NOMO-1 treated with DMSO at 0.1 percent for 48 hours (cell line): Measurements from ENCODE around the gene OR2L13.
"Not testable (repeated sequence)": the region's sequence is repeated elsewhere in the genome, so short reads cannot be mapped to it uniquely, and the experiment has no call there.

Experiments
- DNase-seq: peaks from one replicate; lab custom pipeline; 2025; ENCODE audit not compliant: unreplicated experiment; lab: John Stamatoyannopoulos, UW

The OR2L13 gene, protein sequence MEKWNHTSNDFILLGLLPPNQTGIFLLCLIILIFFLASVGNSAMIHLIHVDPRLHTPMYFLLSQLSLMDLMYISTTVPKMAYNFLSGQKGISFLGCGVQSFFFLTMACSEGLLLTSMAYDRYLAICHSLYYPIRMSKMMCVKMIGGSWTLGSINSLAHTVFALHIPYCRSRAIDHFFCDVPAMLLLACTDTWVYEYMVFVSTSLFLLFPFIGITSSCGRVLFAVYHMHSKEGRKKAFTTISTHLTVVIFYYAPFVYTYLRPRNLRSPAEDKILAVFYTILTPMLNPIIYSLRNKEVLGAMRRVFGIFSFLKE

DNA sequence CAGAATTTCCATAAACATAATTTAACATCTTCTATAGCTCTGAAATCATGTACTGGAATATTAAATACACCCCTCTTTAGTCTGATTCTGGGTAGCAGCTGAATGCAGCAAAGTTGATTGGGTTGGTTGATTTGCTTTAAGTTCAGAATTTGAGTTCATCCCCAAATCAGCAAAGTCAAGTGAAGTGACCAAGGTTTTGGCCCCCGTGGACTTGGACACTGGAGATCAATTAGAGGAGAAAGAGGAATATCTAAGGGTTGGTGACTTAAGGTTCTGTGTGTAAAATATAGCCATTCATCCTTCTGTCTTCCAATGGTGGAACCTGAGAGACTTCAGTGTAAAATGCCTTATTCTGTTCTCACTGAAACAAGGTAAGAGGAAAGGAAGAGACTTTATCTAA lies at the start of gene OR2L13:
Gene OR2L13 (plus strand): TSS at position 301 of the 400 bp plus-strand sequence. CDS start 4,192 bp downstream, outside the sequence.
- DNase-seq = no peak

DNA sequence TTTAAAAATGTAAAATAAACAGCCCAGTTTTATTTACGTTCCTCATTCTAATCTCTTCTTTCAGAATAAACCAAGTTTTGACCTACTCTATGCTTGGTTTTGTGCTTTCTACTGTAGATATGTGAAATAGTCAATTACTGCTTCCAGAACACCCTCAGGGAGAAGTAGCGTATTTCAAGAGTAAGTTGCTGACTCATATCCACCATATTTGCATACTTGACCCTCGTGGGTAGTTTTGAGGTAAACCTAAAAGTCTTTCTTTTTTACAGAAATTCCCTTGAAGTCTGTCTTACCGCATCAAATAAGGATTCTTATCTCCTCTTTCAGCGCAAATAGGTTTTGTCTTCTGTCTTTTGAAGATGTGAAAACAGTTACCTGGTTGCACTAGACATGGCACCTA lies 49.8 kb upstream of the OR2L13 start:
- no peak for DNase-seq

DNA sequence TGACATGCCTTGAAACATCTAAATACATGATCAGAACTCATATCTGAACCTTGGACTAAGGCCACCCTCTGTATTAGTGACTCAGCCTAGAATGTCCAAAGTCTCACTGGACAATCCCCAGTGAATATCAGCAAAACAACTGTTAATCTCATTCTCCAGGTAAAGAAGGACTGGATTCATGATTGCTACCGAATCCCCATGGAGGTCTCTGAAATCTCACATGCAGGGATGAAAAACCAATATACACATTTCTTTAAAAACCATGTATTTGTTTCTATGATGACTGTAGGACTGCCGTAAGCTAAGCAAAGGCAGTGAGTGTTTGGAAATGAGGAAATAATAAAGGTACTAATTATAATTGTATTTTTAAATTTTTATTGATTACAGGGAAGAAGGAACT lies 48.4 kb upstream of the OR2L13 start, which contains the start of gene OR2L3:
Gene OR2L3 (plus strand): TSS at position 301 of the 400 bp plus-strand sequence. CDS start 13,846 bp downstream, outside the sequence.
- DNase-seq = no peak

DNA sequence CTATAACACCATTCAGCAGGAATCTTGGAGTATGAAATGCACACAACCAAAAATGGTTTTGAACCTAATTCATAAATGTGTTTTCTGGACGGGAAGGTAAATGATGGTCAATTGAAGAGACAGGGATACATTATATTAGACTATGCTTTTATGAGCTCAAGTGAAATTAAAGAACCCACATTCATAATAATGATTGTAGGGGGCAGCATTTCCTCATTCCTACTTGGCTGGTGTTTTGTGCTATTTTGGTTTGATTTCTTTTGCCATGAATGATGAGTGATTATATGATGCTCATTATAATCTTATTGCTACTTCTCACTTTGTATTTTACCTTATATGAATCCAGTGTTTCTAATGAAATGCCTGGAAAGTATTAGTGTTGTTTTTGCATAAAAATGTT lies 48.0 kb upstream of the OR2L13 start:
- no peak for DNase-seq

DNA sequence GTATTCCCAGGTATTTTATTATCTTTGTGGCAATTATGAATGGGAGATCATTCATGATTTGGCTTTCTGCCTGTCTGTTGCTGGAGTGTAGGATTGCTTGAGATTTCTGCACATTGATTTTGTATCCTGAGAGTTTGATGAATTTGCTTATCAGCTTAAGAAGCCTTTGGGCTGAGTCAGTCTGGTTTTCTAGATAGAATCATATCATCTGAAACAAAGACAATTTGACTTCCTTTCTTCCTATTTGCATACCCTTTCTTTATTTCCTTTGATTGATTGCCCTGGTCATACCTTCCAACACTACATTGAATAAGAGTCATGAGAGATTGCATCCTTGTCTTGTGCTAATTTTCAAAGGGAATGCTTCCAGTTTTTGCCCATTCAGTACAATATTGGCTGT lies 40.3 kb upstream of the OR2L13 start:
- no peak for DNase-seq

DNA sequence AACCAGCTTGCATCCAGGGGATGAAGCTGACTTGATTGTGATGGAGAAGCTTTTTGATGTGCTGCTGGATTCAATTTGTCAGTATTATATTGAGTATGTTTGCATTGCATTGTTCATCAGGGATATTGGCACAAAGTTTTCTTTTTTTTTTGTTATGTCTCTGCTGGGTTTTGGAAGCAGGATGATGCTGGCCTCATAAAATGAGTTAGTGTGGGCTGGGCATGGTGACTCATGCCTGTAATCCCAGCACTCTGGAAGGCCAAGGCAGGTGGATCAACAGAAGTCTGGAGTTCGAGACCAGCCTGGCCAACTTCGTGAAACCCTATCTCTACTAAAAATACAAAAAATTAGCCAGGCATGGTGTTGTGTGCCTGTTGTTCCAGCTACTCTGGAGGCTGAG lies 39.7 kb upstream of the OR2L13 start:
- no peak for DNase-seq

DNA sequence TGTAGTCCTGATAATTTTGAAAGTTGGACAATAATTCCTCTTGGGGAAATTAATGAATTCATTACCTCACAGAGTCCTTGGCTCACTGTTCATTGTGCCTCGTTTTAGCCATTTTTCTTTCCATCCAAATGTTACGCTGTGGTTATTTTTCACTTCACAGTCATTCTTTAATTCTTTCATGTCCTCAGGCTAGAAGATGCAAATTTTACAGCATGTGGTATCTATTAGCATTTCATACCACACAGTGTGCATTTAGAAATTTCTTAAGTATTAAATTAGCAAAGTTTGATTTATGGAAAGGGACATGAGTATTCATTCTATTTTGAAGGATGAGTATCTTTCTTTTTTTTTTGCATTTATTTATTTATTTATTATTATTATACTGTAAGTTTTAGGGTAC lies 29.9 kb upstream of the OR2L13 start:
- no peak for DNase-seq

DNA sequence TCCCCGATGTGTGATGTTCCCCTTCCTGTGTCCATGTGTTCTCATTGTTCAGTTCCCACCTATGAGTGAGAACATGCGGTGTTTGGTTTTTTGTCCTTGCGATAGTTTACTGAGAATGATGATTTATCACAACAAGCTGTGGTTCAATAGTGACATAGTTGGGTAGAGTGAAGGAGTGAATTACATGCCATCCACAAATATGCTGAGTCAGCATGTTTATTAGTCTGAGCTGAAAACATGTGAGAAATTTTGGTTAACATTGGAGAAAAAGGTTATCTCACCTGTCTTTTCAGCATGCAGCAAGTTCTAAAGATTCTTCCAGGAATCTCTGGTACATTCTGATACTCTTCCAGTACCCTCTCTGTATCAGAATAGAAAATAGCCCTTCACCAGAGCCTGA lies 29.4 kb upstream of the OR2L13 start:
- DNase-seq = no peak

DNA sequence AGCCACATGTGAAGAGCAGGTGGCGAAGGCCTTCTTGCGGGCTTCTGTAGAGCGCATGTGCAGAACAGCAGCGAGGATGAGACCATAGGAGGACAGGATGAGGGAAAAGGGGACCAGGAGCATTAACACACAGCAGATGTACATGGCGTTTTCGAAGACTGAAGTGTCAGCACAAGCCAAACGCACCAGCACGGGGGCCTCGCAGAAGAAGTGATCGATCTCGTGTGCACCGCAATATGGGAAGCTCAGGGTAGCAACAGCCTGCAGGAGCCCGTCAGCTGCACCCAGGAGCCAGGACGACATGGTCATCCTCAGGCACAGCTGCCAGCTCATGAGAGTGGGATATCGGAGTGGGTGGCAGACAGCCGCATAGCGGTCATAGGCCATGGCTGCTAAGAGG lies 11.1 kb upstream of the OR2L13 start:
- not testable (repeated sequence) for DNase-seq

DNA sequence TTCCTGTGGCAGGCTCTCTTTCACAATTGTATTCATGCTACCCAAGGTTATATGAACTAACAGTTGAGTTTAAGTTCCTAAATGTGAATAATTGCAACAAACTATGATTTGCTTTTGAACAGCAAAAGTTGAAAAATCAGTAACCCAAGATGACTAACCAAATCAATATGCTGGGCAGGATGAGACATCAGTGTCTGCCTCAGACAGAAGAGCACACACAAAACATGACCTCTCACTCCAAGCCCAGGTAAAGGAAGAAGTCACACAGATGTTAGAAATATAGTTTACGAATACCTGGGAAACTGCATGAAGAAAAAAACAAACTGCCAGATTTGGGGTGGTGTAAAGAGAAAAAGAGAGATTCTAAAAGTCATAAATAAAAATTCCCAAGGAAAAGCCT lies 3.5 kb downstream of the OR2L13 start:
- DNase-seq = no peak

DNA sequence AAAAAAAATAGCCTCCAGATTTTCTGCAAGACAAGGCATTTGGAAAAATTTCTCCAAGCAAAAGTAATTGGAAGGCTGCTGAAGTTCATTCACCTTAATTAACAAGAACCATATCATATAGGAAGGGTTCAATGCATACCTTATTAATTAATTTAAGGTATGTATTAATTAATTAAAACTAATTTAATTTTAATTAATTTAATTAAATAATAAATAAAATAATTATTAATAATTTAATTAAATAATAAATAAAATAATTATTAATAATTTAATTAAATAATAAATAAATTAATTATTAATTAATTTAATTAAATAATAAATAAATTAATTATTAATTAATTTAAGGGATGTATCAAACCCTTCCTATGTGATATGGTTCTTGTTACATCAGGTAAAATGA lies 7.9 kb downstream of the OR2L13 start:
- no peak for DNase-seq

DNA sequence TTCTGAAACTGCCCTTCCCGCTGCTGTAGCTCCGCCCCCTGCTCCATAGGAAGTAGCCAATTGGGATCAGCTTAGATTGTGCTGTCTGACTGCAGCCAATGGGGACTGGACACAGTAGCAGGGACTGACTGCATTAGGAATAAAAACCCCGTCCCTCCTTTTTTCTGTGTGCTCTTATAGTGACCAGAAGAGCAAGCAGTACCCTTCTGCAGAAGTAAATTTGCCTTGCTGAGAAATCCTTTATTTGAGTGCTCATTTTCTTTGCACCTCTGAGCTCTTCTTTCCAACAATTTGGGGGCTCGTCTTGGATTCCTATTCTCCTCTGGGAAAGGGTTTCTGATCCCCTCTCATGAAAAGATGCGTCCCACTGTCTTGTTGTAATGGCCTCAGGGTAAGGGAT lies 16.2 kb downstream of the OR2L13 start:
- no peak for DNase-seq

DNA sequence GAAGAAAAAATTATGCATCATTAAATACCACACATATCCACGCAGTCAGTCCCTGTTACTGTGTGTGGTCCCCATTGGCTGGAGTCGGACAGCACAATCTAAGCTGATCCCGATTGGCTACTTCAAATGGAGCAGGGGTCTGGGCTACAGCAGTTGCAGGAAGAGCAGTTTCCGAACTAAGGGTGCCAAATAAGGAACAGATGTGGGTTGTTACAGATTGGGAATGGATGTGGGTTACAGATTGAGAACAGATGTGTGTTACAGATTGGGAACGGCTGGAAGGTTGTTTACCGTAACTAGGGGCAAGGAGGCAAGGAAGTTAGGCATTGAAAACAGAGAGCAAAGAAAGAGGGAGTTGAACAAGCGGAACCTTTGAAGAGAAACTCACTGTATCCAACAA lies 19.9 kb downstream of the OR2L13 start:
- DNase-seq = no peak

DNA sequence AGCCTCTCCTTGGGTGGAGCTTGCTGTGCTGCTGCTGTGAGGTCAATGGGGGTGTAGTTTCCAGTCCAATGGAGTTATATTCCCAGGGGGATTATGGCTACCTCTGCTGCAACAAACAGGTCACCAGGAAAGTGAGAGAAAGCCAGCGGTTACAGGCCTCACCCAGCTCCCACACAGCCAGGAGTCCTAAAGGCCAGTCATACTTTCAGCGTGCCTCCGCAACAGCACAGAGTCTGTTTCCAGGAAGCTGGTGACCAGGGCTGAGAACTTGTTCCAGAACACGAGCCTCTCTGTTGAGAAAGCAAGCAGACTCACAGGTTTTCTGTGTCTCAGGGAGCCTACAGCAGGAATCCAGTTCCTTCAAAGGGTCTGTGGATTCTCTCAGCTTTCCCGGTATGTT lies 32.7 kb downstream of the OR2L13 start:
- no peak for DNase-seq

DNA sequence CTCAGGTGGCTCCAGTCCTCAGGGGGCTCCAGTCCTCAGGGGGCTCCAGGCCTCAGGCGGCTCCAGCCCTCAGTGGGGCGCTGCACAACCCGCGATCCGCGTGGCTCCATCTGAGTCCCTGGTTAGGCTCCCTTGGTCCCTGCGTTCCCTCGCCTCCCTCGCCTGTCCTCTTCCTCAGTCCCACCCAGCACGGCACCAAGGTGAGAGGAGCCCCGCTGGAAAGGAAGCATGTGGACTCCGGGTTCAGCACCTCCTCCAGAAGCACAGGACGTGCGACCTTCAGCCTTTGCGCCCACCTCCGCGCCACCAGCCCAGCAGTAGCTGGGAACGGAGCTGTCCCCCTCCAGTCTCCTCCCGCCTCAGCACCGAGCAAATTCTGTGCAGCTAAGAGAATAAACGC lies 41.8 kb downstream of the OR2L13 start:
- DNase-seq = no peak

DNA sequence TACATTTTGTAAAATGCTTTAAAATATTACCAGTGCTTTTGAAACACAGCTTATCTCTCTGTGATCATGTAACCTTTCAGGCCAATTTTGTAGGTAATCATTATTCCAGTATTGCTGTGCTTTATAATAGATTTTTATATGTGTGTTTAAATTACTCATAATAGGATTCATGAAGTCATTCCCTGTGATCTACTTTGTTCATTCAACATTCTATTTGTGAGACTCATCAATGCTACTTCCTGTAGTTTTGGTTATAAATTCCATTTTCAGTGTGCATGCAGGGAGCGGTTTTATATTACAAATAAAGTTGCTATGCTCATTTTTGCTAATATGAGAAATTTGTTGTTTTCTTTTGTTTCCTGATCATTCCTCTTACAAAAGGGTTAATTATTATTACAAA lies 45.9 kb downstream of the OR2L13 start:
- DNase-seq = no peak

DNA sequence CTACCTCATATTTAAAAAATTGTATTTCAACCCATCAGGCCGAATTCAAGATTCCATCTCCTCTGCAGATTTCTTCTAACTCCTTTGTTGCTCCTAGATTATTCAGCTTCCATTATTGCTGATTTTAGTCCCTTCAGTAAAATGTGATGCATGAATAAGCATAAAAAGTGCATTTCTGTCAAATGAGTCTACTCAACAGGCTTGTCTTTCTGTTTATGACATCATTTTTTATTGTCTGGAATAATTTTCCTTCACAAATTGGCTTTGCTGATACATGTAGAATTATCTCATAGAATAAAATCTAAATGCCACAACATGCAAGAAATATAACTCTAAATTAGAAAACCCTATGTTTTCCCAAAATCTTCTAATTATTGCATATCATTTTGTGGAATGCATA lies 48.3 kb downstream of the OR2L13 start:
- DNase-seq = no peak

DNA sequence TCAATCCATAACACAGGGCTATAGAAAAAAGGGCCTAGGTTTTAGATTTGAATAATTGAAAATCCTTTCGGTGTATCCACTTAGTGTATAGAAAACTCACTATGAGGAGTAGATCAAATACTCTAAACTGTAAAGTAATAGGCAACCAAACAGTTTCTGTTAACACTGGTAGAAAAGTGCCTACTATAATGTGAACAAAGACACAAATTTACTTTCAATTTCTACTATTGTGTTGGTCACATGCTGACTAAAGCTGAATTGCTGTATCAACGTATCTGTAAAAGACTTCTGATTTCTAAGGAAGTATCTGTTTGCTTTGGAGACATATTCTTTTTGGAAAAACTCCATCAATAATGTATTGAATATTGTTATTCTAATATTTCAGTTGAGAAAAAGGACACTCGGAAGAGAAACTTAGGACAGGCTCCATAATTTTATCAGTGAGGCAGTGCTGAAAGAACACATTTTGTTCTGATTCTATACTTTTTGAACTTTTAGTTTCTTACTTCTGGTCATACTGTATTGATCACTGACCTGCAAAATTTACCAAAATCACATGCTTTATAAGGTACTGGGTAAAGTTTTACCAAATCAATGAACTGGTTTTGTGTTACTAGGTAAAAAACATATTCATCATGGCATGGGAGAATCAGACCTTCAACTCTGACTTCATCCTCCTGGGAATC lies 49.7 kb downstream of the OR2L13 start, which contains the start of gene OR2M5:
Gene OR2M5 (plus strand): TSS at position 636 of the 686 bp plus-strand sequence. CDS start 0 bp downstream, at position 636.
- no peak for DNase-seq
